ENCODE results near the gene LRRK1. TPM values are rescaled to one million over a fixed set of nuclear protein-coding genes. Genes with fewer than 3 reads are reported as not detected.

The LRRK1 gene
- polyA plus RNA-seq, 2 of the 4 experiments (the other 2 are of a cell fraction) = 12.2 to 17.7 TPM

DNA sequence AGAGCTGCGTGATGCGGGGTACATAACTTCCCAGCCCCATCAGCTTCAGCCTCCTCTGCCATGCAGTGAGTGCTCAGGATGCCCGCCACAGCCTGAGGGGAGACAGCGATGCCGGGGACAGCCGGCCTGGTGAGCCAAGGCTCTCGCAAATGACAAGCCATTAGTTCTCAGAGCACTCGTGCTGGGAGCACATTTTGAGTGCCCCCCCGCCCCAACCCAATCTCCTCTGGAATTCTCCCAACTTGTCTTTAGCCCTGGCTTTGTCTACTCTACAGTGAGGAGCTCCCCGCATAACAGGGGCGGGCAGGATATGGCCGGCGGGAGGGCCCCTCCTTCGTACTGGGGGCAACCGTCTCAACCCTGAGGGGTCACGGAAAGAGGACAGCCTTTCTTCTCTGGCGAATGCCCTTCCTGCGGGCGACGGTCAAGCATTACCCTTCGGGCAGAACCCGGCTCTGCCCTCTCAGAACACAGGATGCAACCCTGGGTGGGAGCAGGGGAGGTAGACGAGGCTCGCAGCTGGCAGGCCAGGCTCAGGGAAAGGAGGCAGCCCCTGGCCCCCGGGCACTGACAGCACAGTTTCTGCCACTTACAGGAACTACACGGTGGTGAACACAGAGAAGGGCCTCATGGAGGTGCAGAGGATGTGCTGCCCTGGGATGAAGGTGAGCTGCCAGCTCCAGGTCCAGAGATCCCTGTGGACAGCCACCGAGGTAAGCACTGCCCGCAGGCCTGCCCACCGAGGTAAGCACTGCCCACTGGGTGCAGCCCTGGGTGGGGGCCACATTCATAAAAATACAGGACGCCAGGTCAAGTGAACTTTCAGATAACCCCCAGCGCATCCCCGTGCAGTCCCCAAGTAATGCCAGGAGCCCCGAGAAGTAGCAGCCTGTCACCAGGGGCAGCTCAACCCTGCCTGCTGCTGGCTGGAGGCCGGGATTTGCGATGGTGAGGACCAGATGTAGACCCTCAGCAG lies 141.7 kb downstream of the LRRK1 start:
- FAIRE-seq (no peak), ATAC-seq (no peak), DNase-seq (ENCODE audit: low read depth in 1 of 2, low spot score in 1 of 2) (no peak)
- ChIA-PET CTCF (interaction anchor here (1.0 to 1.6 kb wide), 4 partner anchors 10 to 198 kb away, joined by 3 to 5 read pairs (median 4); no protein-coding TSS in a partner anchor), POLR2A (no interaction called here)
- Histone ChIP-seq H3K4me2 (no peak overlapping the region), H3K4me3 (no peak overlapping the region), H3K4me1 (no peaks in the 10 kb centered on the region), H3K27ac (no peak overlapping the region), H3K9me3 (no peaks in the 10 kb centered on the region)
- TF ChIP-seq RAD21 (conservative IDR thresholded peaks at IDR 0.05 in 1 of 2, IDR thresholded peaks at IDR 0.05 in 1 of 2) (no peak), TP53 (CRISPR knock-in tag; IDR thresholded peaks at IDR 0.05) (no peak), RFX5 (IDR thresholded peaks at IDR 0.05) (no peak), CEBPB (IDR thresholded peaks at IDR 0.05) (no peak), HDAC2 (IDR thresholded peaks at IDR 0.05) (no peak), ZSCAN20 (CRISPR knock-in tag; IDR thresholded peaks at IDR 0.05) (no peak), NR3C1 (IDR thresholded peaks at IDR 0.05) (no peak), JUNB (IDR thresholded peaks at IDR 0.05) (no peak)
- 94% methylated on average over 35 of the region's 35 CpGs for WGBS (ENCODE audit: missing lambda C conversion rate)

DNA sequence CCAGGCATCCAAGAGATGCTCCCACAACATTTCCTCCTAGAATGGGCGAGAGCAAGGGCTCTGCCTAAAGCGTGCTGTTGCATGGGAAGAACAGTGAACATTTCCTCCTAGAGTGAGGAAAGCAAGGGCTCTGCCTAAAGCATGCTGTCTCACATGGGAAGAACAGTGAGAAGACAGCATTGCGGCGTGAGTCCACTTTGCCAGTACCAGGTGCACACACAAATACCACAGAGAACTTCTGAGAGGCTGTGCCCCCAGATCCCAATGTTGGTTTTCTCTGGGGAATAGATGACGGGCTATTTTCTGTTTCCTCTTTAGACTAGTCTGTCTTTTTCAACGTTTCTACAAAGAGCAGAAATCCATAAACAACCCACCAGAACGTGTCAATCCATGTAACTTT lies 142.9 kb downstream of the LRRK1 start:
- Histone ChIP-seq H3K4me2 (no peak overlapping the region), H3K27ac (no peak overlapping the region), H3K4me1 (no peaks in the 10 kb centered on the region), H3K4me3 (no peak overlapping the region), H3K9me3 (no peaks in the 10 kb centered on the region)
- ChIA-PET POLR2A (no interaction called here), CTCF (interaction anchor here (1.3 to 2.9 kb wide), 3 partner anchors 21 to 196 kb away, joined by 4 to 10 read pairs (median 5); no protein-coding TSS in a partner anchor)
- TF ChIP-seq FOXS1 (CRISPR knock-in tag; IDR thresholded peaks at IDR 0.05) (no peak), HOXB13 (CRISPR knock-in tag; IDR thresholded peaks at IDR 0.05; ENCODE audit: low read depth) (no peak), EHMT2 (IDR thresholded peaks at IDR 0.05; ENCODE audit: low read depth) (no peak), MYC (IDR thresholded peaks at IDR 0.05; ENCODE audit: borderline replicate concordance, low read length) (no peak), ZFP36 (IDR thresholded peaks at IDR 0.05; ENCODE audit: borderline replicate concordance, partially characterized antibody) (no peak), ESRRA (IDR thresholded peaks at IDR 0.05; ENCODE audit: borderline replicate concordance, low read length) (no peak), HOXA7 (CRISPR knock-in tag; IDR thresholded peaks at IDR 0.05) (no peak), JUN (IDR thresholded peaks at IDR 0.05) (no peak), NFE2L2 (conservative IDR thresholded peaks at IDR 0.05; ENCODE audit: low read length) (no peak), NR3C1 (IDR thresholded peaks at IDR 0.05) (no peak), CBX2 (IDR thresholded peaks at IDR 0.05; ENCODE audit: borderline replicate concordance, low read depth) (no peak), RARB (CRISPR knock-in tag; IDR thresholded peaks at IDR 0.05) (no peak), ZSCAN20 (CRISPR knock-in tag; IDR thresholded peaks at IDR 0.05) (no peak), HDAC2 (IDR thresholded peaks at IDR 0.05) (no peak), EHF (CRISPR knock-in tag; IDR thresholded peaks at IDR 0.05) (no peak), POLR2AphosphoS2 (conservative IDR thresholded peaks at IDR 0.05; ENCODE audit: low read length) (no peak), TP53 (CRISPR knock-in tag; IDR thresholded peaks at IDR 0.05) (no peak)
- WGBS (ENCODE audit: missing lambda C conversion rate) = 81% methylated on average over 7 of the region's 7 CpGs
- ATAC-seq = no peak
- DNase-seq (ENCODE audit: low read depth in 1 of 2, low spot score in 1 of 2) = no peak
- no peak for FAIRE-seq

- ATAC-seq (no peak), DNase-seq (ENCODE audit: low read depth in 1 of 2, low spot score in 1 of 2) (no peak), FAIRE-seq (no peak)
- TF ChIP-seq RAD21 (conservative IDR thresholded peaks at IDR 0.05 in 1 of 2, IDR thresholded peaks at IDR 0.05 in 1 of 2) (no peak), KDM5A (IDR thresholded peaks at IDR 0.05) (no peak), BHLHE40 (IDR thresholded peaks at IDR 0.05; ENCODE audit: low read depth, low read length) (no peak), CHD2 (IDR thresholded peaks at IDR 0.05; ENCODE audit: low read length, partially characterized antibody) (no peak), MAFK (IDR thresholded peaks at IDR 0.05; ENCODE audit: partially characterized antibody) (no peak), NFE2L2 (conservative IDR thresholded peaks at IDR 0.05; ENCODE audit: low read length) (no peak), KDM1A (IDR thresholded peaks at IDR 0.05; ENCODE audit: low read depth) (no peak)
- TF ChIP-seq, protein P1, sequence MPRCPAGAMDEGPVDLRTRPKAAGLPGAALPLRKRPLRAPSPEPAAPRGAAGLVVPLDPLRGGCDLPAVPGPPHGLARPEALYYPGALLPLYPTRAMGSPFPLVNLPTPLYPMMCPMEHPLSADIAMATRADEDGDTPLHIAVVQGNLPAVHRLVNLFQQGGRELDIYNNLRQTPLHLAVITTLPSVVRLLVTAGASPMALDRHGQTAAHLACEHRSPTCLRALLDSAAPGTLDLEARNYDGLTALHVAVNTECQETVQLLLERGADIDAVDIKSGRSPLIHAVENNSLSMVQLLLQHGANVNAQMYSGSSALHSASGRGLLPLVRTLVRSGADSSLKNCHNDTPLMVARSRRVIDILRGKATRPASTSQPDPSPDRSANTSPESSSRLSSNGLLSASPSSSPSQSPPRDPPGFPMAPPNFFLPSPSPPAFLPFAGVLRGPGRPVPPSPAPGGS (IDR thresholded peaks at IDR 0.05) = no peak
- no peaks in the 10 kb centered on the region for H3K4me1 ChIP-seq
- ChIA-PET CTCF (interaction anchor here (1.8 to 2.9 kb wide), 2 partner anchors 47 to 196 kb away, joined by 6 to 10 read pairs; no protein-coding TSS in a partner anchor), POLR2A (no interaction called here)
- no peak overlapping the region for H3K4me3 ChIP-seq
- no peak overlapping the region for H3K4me2 ChIP-seq
- no peak overlapping the region for H3K27ac ChIP-seq
- no peaks in the 10 kb centered on the region for H3K9me3 ChIP-seq
- WGBS (ENCODE audit: missing lambda C conversion rate) = 88% methylated on average over 18 of the region's 18 CpGs
These were observed 143.5 kb downstream of the LRRK1 start for GRCh38 chr15:101062471-101063171.

Measured in A549 (cell line).